IMR-90 (cell line): ENCODE data around the gene GPRC5B. TPM values are rescaled to one million over a fixed set of nuclear protein-coding genes. Genes with fewer than 3 reads are reported as not detected.

Experiments
- ATAC-seq: fragments of 200-7000 bp; cut with Tn5 transposase; 2 replicates; pipeline ENCODE4 v1.9.1; 2020; ENCODE audit warnings: low read depth, mild to moderate bottlenecking, moderate library complexity
- BruUV-seq: library from RNA; stranded (reverse); fragments of 400-500 nt; replicated peaks from 2 replicates; lab custom pipeline; 2021; lab: Mats Ljungman, UMichigan
- CTCF ChIA-PET: fragments of 300-600 bp; formaldehyde crosslinking; extraction: SDS; loops from one replicate; lab custom pipeline; 2021; ENCODE audit warnings: antibody characterized with exemption; lab: Yijun Ruan, JAX
- POLR2A ChIA-PET: fragments of 300-600 bp; sonication (Branson Sonifier 250); formaldehyde crosslinking; loops from one replicate; lab custom pipeline; 2022; ENCODE audit warnings: antibody characterized with exemption; ENCODE audit not compliant: unreplicated experiment; lab: Charles Lee
- DNase-seq: peaks from one replicate; pipeline ENCODE4 v3.0.0; 2013
- H2AFZ ChIP-seq: replicated peaks from 2 replicates; pipeline ENCODE3; 2013; ENCODE audit warnings: low read length, mild to moderate bottlenecking; ENCODE audit not compliant: poor library complexity
- H2AK5ac ChIP-seq: 2 replicates; pipeline ENCODE4 v1.6.1; 2013; ENCODE audit warnings: low read depth, low read length, inconsistent platforms
- H2AK9ac ChIP-seq: replicated peaks from 2 replicates; pipeline ENCODE3; 2013; ENCODE audit warnings: mild to moderate bottlenecking, low read depth, low read length, moderate library complexity; ENCODE audit not compliant: poor library complexity
- H2BK120ac ChIP-seq: 2 replicates; pipeline ENCODE4 v1.6.1; 2013; ENCODE audit warnings: low read depth, low read length, inconsistent platforms
- H2BK15ac ChIP-seq: 3 replicates; pipeline ENCODE4 v1.6.1; 2013; ENCODE audit warnings: low read depth, low read length, inconsistent platforms
- H2BK20ac ChIP-seq: 2 replicates; pipeline ENCODE4 v1.6.1; 2013; ENCODE audit warnings: low read depth, mild to moderate bottlenecking, inconsistent platforms, low read length, moderate library complexity
- H2BK5ac ChIP-seq: 2 replicates; pipeline ENCODE4 v1.6.1; 2013; ENCODE audit warnings: mild to moderate bottlenecking, low read depth, low read length, inconsistent platforms; ENCODE audit not compliant: poor library complexity, severe bottlenecking
- H3K14ac ChIP-seq: replicated peaks from 2 replicates; pipeline ENCODE4 v1.6.1; 2013; ENCODE audit warnings: low read depth, low read length, inconsistent platforms
- H3K18ac ChIP-seq: 2 replicates; pipeline ENCODE4 v1.6.1; 2013; ENCODE audit warnings: low read depth, low read length, control low read depth
- H3K23ac ChIP-seq: 2 replicates; pipeline ENCODE4 v1.6.1; 2013; ENCODE audit warnings: low read depth, low read length, inconsistent platforms
- H3K27ac ChIP-seq: 2 replicates; pipeline ENCODE4 v1.5.1; 2013; ENCODE audit warnings: mild to moderate bottlenecking, control low read depth, low read length; ENCODE audit not compliant: insufficient read depth
- H3K27me3 ChIP-seq: 2 replicates; pipeline ENCODE4 v1.6.1; 2013; ENCODE audit warnings: low read length; ENCODE audit not compliant: control insufficient read depth, insufficient read depth
- H3K36me3 ChIP-seq: 2 replicates; pipeline ENCODE4 v1.6.1; 2013; ENCODE audit warnings: low read length, mixed read lengths; ENCODE audit not compliant: control insufficient read depth, insufficient read depth
- H3K4ac ChIP-seq: 2 replicates; pipeline ENCODE4 v1.6.1; 2013; ENCODE audit warnings: low read depth, low read length, inconsistent platforms
- H3K4me1 ChIP-seq: 2 replicates; pipeline ENCODE4 v1.6.1; 2013; ENCODE audit warnings: low read length, mixed read lengths; ENCODE audit not compliant: control insufficient read depth, insufficient read depth
- H3K4me2 ChIP-seq: 2 replicates; pipeline ENCODE4 v1.6.1; 2013; ENCODE audit warnings: low read depth, mild to moderate bottlenecking, control low read depth, low read length, moderate library complexity
- H3K4me3 ChIP-seq: 2 replicates; pipeline ENCODE4 v1.5.1; 2013; ENCODE audit warnings: low read depth, mild to moderate bottlenecking, control low read depth, low read length, moderate library complexity; ENCODE audit not compliant: insufficient read depth
- H3K56ac ChIP-seq: 2 replicates; pipeline ENCODE4 v1.6.1; 2013; ENCODE audit warnings: low read length, inconsistent platforms; ENCODE audit not compliant: insufficient read depth; ENCODE audit errors: extremely low read depth
- H3K79me1 ChIP-seq, 2 experiments: 2 replicates each; pipeline ENCODE4 v1.6.1; 2013; ENCODE audit warnings: low read length in 2 of 2, inconsistent platforms in 1 of 2, low read depth in 1 of 2
- H3K9ac ChIP-seq: 2 replicates; pipeline ENCODE4 v1.6.1; 2013; ENCODE audit warnings: low read depth, low read length, control low read depth
- H3K9me1 ChIP-seq: 2 replicates; pipeline ENCODE4 v1.6.1; 2013; ENCODE audit warnings: low read length, inconsistent platforms; ENCODE audit not compliant: insufficient read depth
- H3K9me3 ChIP-seq: 2 replicates; pipeline ENCODE4 v1.6.1; 2013; ENCODE audit warnings: low read length; ENCODE audit not compliant: control insufficient read depth, insufficient read depth
- H4K20me1 ChIP-seq: 2 replicates; pipeline ENCODE4 v1.6.1; 2013; ENCODE audit warnings: low read length, inconsistent platforms; ENCODE audit not compliant: insufficient read depth
- H4K5ac ChIP-seq: 2 replicates; pipeline ENCODE4 v1.6.1; 2013; ENCODE audit warnings: mild to moderate bottlenecking, low read depth, low read length, control low read depth
- H4K8ac ChIP-seq, 2 experiments: 2 replicates each; pipeline ENCODE4 v1.6.1; 2013; ENCODE audit warnings: low read depth in 2 of 2, low read length in 2 of 2, control low read depth in 1 of 2, inconsistent platforms in 1 of 2
- H4K91ac ChIP-seq: 2 replicates; pipeline ENCODE4 v1.6.1; 2013; ENCODE audit warnings: low read depth, low read length, inconsistent platforms; ENCODE audit not compliant: insufficient read depth
- BHLHE40 ChIP-seq: fragments of 150-350 bp; IDR thresholded peaks from 2 replicates; pipeline ENCODE4 v1.6.1; 2016; ENCODE audit warnings: mild to moderate bottlenecking, low read depth, low read length
- CEBPB ChIP-seq: IDR thresholded peaks from 2 replicates; pipeline ENCODE4 v1.6.1; 2012; ENCODE audit warnings: low read depth, low read length, improper control_type of control experiment
- CHD1 ChIP-seq: IDR thresholded peaks from 2 replicates; pipeline ENCODE4 v1.6.1; 2012; ENCODE audit warnings: low read depth, low read length, improper control_type of control experiment
- CTCF ChIP-seq: conservative IDR thresholded peaks from 2 replicates; pipeline ENCODE4 v1.5.1; 2012; ENCODE audit warnings: mild to moderate bottlenecking, low read depth, low read length, improper control_type of control experiment
- ELK1 ChIP-seq: fragments of 150-350 bp; IDR thresholded peaks from 2 replicates; pipeline ENCODE4 v1.6.1; 2016; ENCODE audit warnings: low read depth, mild to moderate bottlenecking, low read length, moderate library complexity, borderline replicate concordance
- FOS ChIP-seq: fragments of 150-350 bp; IDR thresholded peaks from 2 replicates; pipeline ENCODE4 v1.6.1; 2016; ENCODE audit warnings: low read depth, low read length
- MAFK ChIP-seq: IDR thresholded peaks from 2 replicates; pipeline ENCODE4 v1.6.1; 2012; ENCODE audit warnings: low read depth, low read length, improper control_type of control experiment
- MAZ ChIP-seq: IDR thresholded peaks from 2 replicates; pipeline ENCODE4 v1.6.1; 2012; ENCODE audit warnings: low read depth, mild to moderate bottlenecking, low read length, improper control_type of control experiment, moderate library complexity, borderline replicate concordance
- MXI1 ChIP-seq: IDR thresholded peaks from 2 replicates; pipeline ENCODE4 v1.6.1; 2012; ENCODE audit warnings: low read depth, mild to moderate bottlenecking, low read length, moderate library complexity, borderline replicate concordance
- NFE2L2 ChIP-seq: fragments of 150-350 bp; IDR thresholded peaks from 2 replicates; pipeline ENCODE4 v1.6.1; 2016; ENCODE audit warnings: low read depth, mild to moderate bottlenecking, low read length
- POLR2A ChIP-seq: IDR thresholded peaks from 2 replicates; pipeline ENCODE4 v1.6.1; 2012; ENCODE audit warnings: mild to moderate bottlenecking, low read depth, low read length
- RAD21 ChIP-seq: IDR thresholded peaks from 2 replicates; pipeline ENCODE4 v1.6.1; 2012; ENCODE audit warnings: low read length, improper control_type of control experiment
- RCOR1 ChIP-seq: IDR thresholded peaks from 2 replicates; pipeline ENCODE4 v1.6.1; 2012; ENCODE audit warnings: mild to moderate bottlenecking, low read length, improper control_type of control experiment; ENCODE audit not compliant: insufficient replicate concordance
- RFX5 ChIP-seq: IDR thresholded peaks from 2 replicates; pipeline ENCODE4 v1.8.0; 2012; ENCODE audit warnings: low read depth, mild to moderate bottlenecking, low read length, moderate library complexity
- SMC3 ChIP-seq: fragments of 150-350 bp; IDR thresholded peaks from 2 replicates; pipeline ENCODE4 v1.6.1; 2016; ENCODE audit warnings: low read depth, mild to moderate bottlenecking, antibody characterized with exemption, low read length, moderate library complexity
- USF2 ChIP-seq: fragments of 150-350 bp; IDR thresholded peaks from 2 replicates; pipeline ENCODE4 v1.6.1; 2017; ENCODE audit warnings: mild to moderate bottlenecking, antibody characterized with exemption, low read length, low read depth
- WGBS, 2 experiments: methylation state at CpG; one replicate each; pipeline versions ENCODE4 v1.1.5 to v1.1.7; 2013; ENCODE audit warnings: missing lambda C conversion rate in 2 of 2; ENCODE audit not compliant: insufficient read length in 1 of 2; ENCODE audit errors: extremely low coverage in 2 of 2; 5-methylcytosine and 5-hydroxymethylcytosine counted together
- dilution Hi-C: fragments of 300-500 bp; cut with HindIII; formaldehyde crosslinking; loops from one replicate; pipeline ENCODE4 v1.14.3; 2018; ENCODE audit warnings: low sequenced_read_pairs; ENCODE audit not compliant: unreplicated experiment
- in situ Hi-C: fragments of 300-500 bp; cut with MboI; formaldehyde crosslinking; loops from 3 replicates; pipeline ENCODE4 v1.14.3; 2019; ENCODE audit warnings: low sequenced_read_pairs, inconsistent platforms, mixed read lengths
- intact Hi-C: fragments of 100-400 bp; cut with micrococcal nuclease; formaldehyde crosslinking; loops from 2 replicates; pipeline ENCODE4 v1.10.0; 2022
- polyA plus RNA-seq, 3 experiments: library from polyadenylated mRNA; depleted of rRNA; stranded (reverse); fragments of >200 nt; gene quantifications; 2 replicates each; pipeline ENCODE4 v1.2.3, GENCODE V29; 2012; ENCODE audit warnings: low replicate concordance in 1 of 3
- total RNA-seq: library from RNA; depleted of rRNA; stranded (reverse); fragments of >200 nt; gene quantifications from 2 replicates; pipeline ENCODE4 v1.2.3, GENCODE V29; 2012

GPRC5B gene
- total and polyA plus RNA-seq, 2 of the 4 experiments (the other 2 are of a cell fraction) = 2.5 to 8.5 TPM

GRCh38 chr16:19919142-19919541 lies 34.5 kb upstream of the GPRC5B start:
- Histone ChIP-seq H4K20me1 (no peaks in the 10 kb centered on the region), H2BK15ac (no peak overlapping the region), H2AK5ac (no peak overlapping the region), H3K18ac (no peak overlapping the region), H2BK20ac (no peak overlapping the region), H3K27me3 (no peaks in the 10 kb centered on the region), H3K27ac (no peak overlapping the region), H2AFZ (no peak overlapping the region), H4K5ac (no peak overlapping the region), H4K91ac (no peak overlapping the region), H3K14ac (no peak overlapping the region), H3K79me1 (no peaks in the 10 kb centered on the region), H3K4me1 (no peaks in the 10 kb centered on the region), H3K9me1 (no peaks in the 10 kb centered on the region), H3K4ac (no peak overlapping the region), H3K23ac (no peak overlapping the region), H2AK9ac (no peak overlapping the region), H2BK5ac (no peak overlapping the region), H3K4me2 (no peak overlapping the region), H3K56ac (no peak overlapping the region), H3K9me3 (no peaks in the 10 kb centered on the region), H3K4me3 (no peak overlapping the region), H3K9ac (no peak overlapping the region), H2BK120ac (no peak overlapping the region), H3K36me3 (no peaks in the 10 kb centered on the region), H4K8ac (no peak overlapping the region)
- ChIA-PET CTCF (no interaction called here), POLR2A (interaction anchor here (0.6 kb wide), 1 partner anchor 274 kb away, joined by 4 read pairs; no protein-coding TSS in a partner anchor)
- dilution Hi-C loops (no loop called here), in situ Hi-C loops (no loop called here), intact Hi-C loops (no loop called here)
- no CpG with 5 or more reads among the region's 7 CpGs for WGBS, 2 experiments
- TF ChIP-seq RFX5 (no peak), ELK1 (no peak), CHD1 (no peak), CTCF (no peak), CEBPB (no peak), USF2 (no peak), POLR2A (no peak), FOS (no peak), NFE2L2 (no peak), MAZ (no peak), MAFK (no peak), BHLHE40 (no peak), SMC3 (no peak), RCOR1 (no peak), RAD21 (no peak), MXI1 (no peak)
- ATAC-seq = no peak
- DNase-seq = no peak
- BruUV-seq = no TSS peak
